A549 (cell line): ENCODE data around the gene STAT5B. TPM values are rescaled to one million over a fixed set of nuclear protein-coding genes. Genes with fewer than 3 reads are reported as not detected.
A peak's percentile ranks its signal among the peaks of the same experiment; 100 is the strongest.

Experiments
- ATAC-seq, 2 experiments: fragments of 200-7000 bp in 1 of 2; fragments of >200 bp in 1 of 2; cut with Nextera tagmentation in 1 of 2; cut with Tn5 transposase in 1 of 2; 3 replicates each; pipeline versions ENCODE4 v1.8.0 to v1.9.1; 2018 to 2020; ENCODE audit warnings: mild to moderate bottlenecking in 1 of 2, moderate library complexity in 1 of 2
- CTCF ChIA-PET: fragments of 300-600 bp; sonication (Branson Sonifier 250); formaldehyde crosslinking; extraction: SDS; loops from one replicate; lab custom pipeline; 2021; ENCODE audit warnings: antibody characterized with exemption, inconsistent platforms; lab: Yijun Ruan, JAX
- POLR2A ChIA-PET: fragments of 350-600 bp; formaldehyde crosslinking; extraction: SDS; loops from one replicate; lab custom pipeline; 2021; ENCODE audit warnings: antibody characterized with exemption, inconsistent platforms; lab: Yijun Ruan, JAX
- DNase-seq, 2 experiments: peaks; one replicate each; pipeline versions ENCODE4 v3.0.0 to v3.0.0-alpha.2; 2011 to 2016; ENCODE audit warnings: low read depth in 1 of 2, low spot score in 1 of 2
- FAIRE-seq: peaks from 2 replicates; lab custom pipeline; 2011; peaks lifted over from hg19 to GRCh38; lab: Jason Lieb, UNC
- H3K27ac ChIP-seq, 2 experiments: fragments of >200 bp; sonication (Bioruptor Twin); formaldehyde crosslinking; 3 replicates each; pipeline ENCODE4 v1.5.1; 2016 to 2017
- H3K4me1 ChIP-seq: fragments of >200 bp; sonication (Bioruptor Twin); formaldehyde crosslinking; 3 replicates; pipeline ENCODE4 v1.6.1; 2016
- H3K4me2 ChIP-seq: fragments of >200 bp; sonication (Bioruptor Twin); formaldehyde crosslinking; 3 replicates; pipeline ENCODE4 v1.6.1; 2016
- H3K4me3 ChIP-seq: fragments of >200 bp; sonication (Bioruptor Twin); formaldehyde crosslinking; 3 replicates; pipeline ENCODE4 v1.5.1; 2016
- H3K9me3 ChIP-seq: fragments of >200 bp; sonication (Bioruptor Twin); formaldehyde crosslinking; 3 replicates; pipeline ENCODE4 v1.6.1; 2016
- ATOH8 ChIP-seq: fragments of 250-450 bp; sonication (Bioruptor Pico); IDR thresholded peaks from 2 replicates; pipeline ENCODE4 v1.5.0; 2020; ENCODE audit warnings: low read depth, mild to moderate bottlenecking, moderate library complexity
- CBX2 ChIP-seq: fragments of 200-600 bp; sonication (generic); IDR thresholded peaks from 2 replicates; pipeline ENCODE4 v1.6.1; 2016; ENCODE audit warnings: low read depth, mild to moderate bottlenecking, borderline replicate concordance
- CBX8 ChIP-seq: fragments of 200-600 bp; sonication (generic); IDR thresholded peaks from 2 replicates; pipeline ENCODE4 v1.6.1; 2016
- CEBPB ChIP-seq, 2 experiments: fragments of >200 bp in 1 of 2; sonication (Bioruptor Twin) in 1 of 2; formaldehyde crosslinking in 1 of 2; IDR thresholded peaks; 2 replicates each; pipeline ENCODE4 v1.6.1; 2012 to 2016
- CHD4 ChIP-seq: fragments of 200-600 bp; sonication (generic); IDR thresholded peaks from 2 replicates; pipeline ENCODE4 v1.6.1; 2016; ENCODE audit warnings: antibody characterized with exemption, mild to moderate bottlenecking, borderline replicate concordance
- CTCF ChIP-seq: fragments of >200 bp; sonication (Bioruptor Twin); formaldehyde crosslinking; IDR thresholded peaks from 3 replicates; pipeline ENCODE4 v1.5.1; 2016
- EHF ChIP-seq: fragments of 250-450 bp; sonication (Bioruptor Pico); IDR thresholded peaks from 2 replicates; pipeline ENCODE4 v1.5.0; 2020; ENCODE audit warnings: mild to moderate bottlenecking
- EP300 ChIP-seq, 2 experiments: fragments of >200 bp; sonication (Bioruptor Twin); formaldehyde crosslinking; IDR thresholded peaks; 2 replicates in 1 of 2; 3 replicates in 1 of 2; pipeline ENCODE4 v1.6.1; 2016 to 2017
- ESRRA ChIP-seq: fragments of 150-350 bp; IDR thresholded peaks from 2 replicates; pipeline ENCODE4 v1.6.1; 2014; ENCODE audit warnings: mild to moderate bottlenecking, low read length, borderline replicate concordance
- FOXS1 ChIP-seq: fragments of 250-450 bp; sonication (Bioruptor Pico); IDR thresholded peaks from 2 replicates; pipeline ENCODE4 v1.5.0; 2020; ENCODE audit warnings: mild to moderate bottlenecking, moderate library complexity
- GATA3 ChIP-seq: IDR thresholded peaks from 2 replicates; pipeline ENCODE4 v1.6.1; 2012; ENCODE audit warnings: borderline replicate concordance
- HEYL ChIP-seq: fragments of 250-450 bp; sonication (Bioruptor Pico); IDR thresholded peaks from 2 replicates; pipeline ENCODE4 v1.8.0; 2021; ENCODE audit warnings: mild to moderate bottlenecking, moderate library complexity
- HMGXB4 ChIP-seq: fragments of 250-450 bp; sonication (Bioruptor Pico); IDR thresholded peaks from 2 replicates; pipeline ENCODE4 v1.5.0; 2021; ENCODE audit warnings: mild to moderate bottlenecking, moderate library complexity, borderline replicate concordance
- HOXB5 ChIP-seq: fragments of 250-450 bp; sonication (Bioruptor Pico); IDR thresholded peaks from 2 replicates; pipeline ENCODE4 v1.5.0; 2020; ENCODE audit warnings: mild to moderate bottlenecking, moderate library complexity
- JUN ChIP-seq, 2 experiments: fragments of >200 bp; sonication (Bioruptor Twin); formaldehyde crosslinking; IDR thresholded peaks; 2 replicates in 1 of 2; 3 replicates in 1 of 2; pipeline ENCODE4 v1.6.1; 2016 to 2017
- JUNB ChIP-seq: fragments of >200 bp; sonication (Bioruptor Twin); formaldehyde crosslinking; IDR thresholded peaks from 2 replicates; pipeline ENCODE4 v1.6.1; 2016
- KDM5A ChIP-seq: fragments of 200-600 bp; sonication (generic); IDR thresholded peaks from 2 replicates; pipeline ENCODE4 v1.6.1; 2016; ENCODE audit warnings: antibody characterized with exemption, mild to moderate bottlenecking
- MAFK ChIP-seq: fragments of 450-650 bp; IDR thresholded peaks from 2 replicates; pipeline ENCODE4 v1.6.1; 2014; ENCODE audit not compliant: partially characterized antibody
- MAX ChIP-seq: IDR thresholded peaks from 2 replicates; pipeline ENCODE4 v1.6.1; 2012
- MAZ ChIP-seq: fragments of 150-350 bp; IDR thresholded peaks from 2 replicates; pipeline ENCODE4 v1.6.1; 2014; ENCODE audit warnings: antibody characterized with exemption, low read depth, low read length, borderline replicate concordance
- MYC ChIP-seq: IDR thresholded peaks from 2 replicates; pipeline ENCODE4 v1.6.1; 2012; ENCODE audit warnings: mild to moderate bottlenecking, inconsistent platforms, low read length, improper control_type of control experiment, borderline replicate concordance
- PBX3 ChIP-seq: IDR thresholded peaks from 2 replicates; pipeline ENCODE4 v1.6.1; 2012
- PHF8 ChIP-seq: fragments of 200-600 bp; sonication (generic); IDR thresholded peaks from 2 replicates; pipeline ENCODE4 v1.6.1; 2016; ENCODE audit warnings: low read depth, mild to moderate bottlenecking, antibody characterized with exemption, moderate library complexity, borderline replicate concordance
- POLR2AphosphoS2 ChIP-seq: conservative IDR thresholded peaks from 2 replicates; pipeline ENCODE4 v1.6.1; 2012; ENCODE audit warnings: low read length, improper control_type of control experiment, inconsistent platforms
- RARB ChIP-seq: fragments of 250-450 bp; sonication (Bioruptor Pico); IDR thresholded peaks from 2 replicates; pipeline ENCODE4 v1.8.0; 2021; ENCODE audit warnings: mild to moderate bottlenecking, moderate library complexity
- RFX5 ChIP-seq: fragments of 450-650 bp; IDR thresholded peaks from 2 replicates; pipeline ENCODE4 v1.7.1; 2014; ENCODE audit warnings: antibody characterized with exemption, mild to moderate bottlenecking, moderate library complexity
- RNF2 ChIP-seq: fragments of 200-600 bp; sonication (generic); IDR thresholded peaks from 2 replicates; pipeline ENCODE4 v1.6.1; 2016; ENCODE audit warnings: low read depth, mild to moderate bottlenecking, antibody characterized with exemption, moderate library complexity, borderline replicate concordance
- SMC3 ChIP-seq: fragments of >200 bp; sonication (Bioruptor Twin); formaldehyde crosslinking; IDR thresholded peaks from 3 replicates; pipeline ENCODE4 v1.6.1; 2018; ENCODE audit warnings: inconsistent platforms
- ZC3H11A ChIP-seq: fragments of 450-650 bp; IDR thresholded peaks from 2 replicates; pipeline ENCODE4 v1.6.1; 2014; ENCODE audit warnings: antibody characterized with exemption, mild to moderate bottlenecking
- ZNF302 ChIP-seq: fragments of 250-450 bp; sonication (Bioruptor Pico); IDR thresholded peaks from 2 replicates; pipeline ENCODE4 v1.9.0; 2021; ENCODE audit warnings: inconsistent platforms, mild to moderate bottlenecking, moderate library complexity
- WGBS: methylation state at CpG from one replicate; pipeline ENCODE4 v1.1.6; 2017; ENCODE audit errors: missing lambda C conversion rate; 5-methylcytosine and 5-hydroxymethylcytosine counted together
- polyA plus RNA-seq, 4 experiments: library from polyadenylated mRNA; depleted of rRNA in 3 of 4; stranded (reverse); fragments of >200 nt; fragmentation: RNase III in 1 of 4; extraction: RNeasy Plus Mini Kit Qiagen cat#74134 plus additional on column Dnase treatment in 1 of 4; gene quantifications; 2 replicates in 3 of 4; 3 replicates in 1 of 4; pipeline ENCODE4 v1.2.3, GENCODE V29; 2011 to 2017

Gene STAT5B
- polyA plus RNA-seq, 2 of the 4 experiments (the other 2 are of a cell fraction), result 31.2 to 37.6 TPM

GRCh38 chr17:42309142-42309541 lies 33.0 kb upstream of the STAT5B start:
- 88% methylated on average over 9 of the region's 9 CpGs for WGBS
- Histone ChIP-seq H3K9me3 (no peaks in the 10 kb centered on the region), H3K4me1 (peaks cover 13% of the 10 kb centered on the region), H3K4me2 (no peak overlapping the region), H3K4me3 (no peak overlapping the region), H3K27ac (no peak overlapping the region)
- ATAC-seq (no peak), FAIRE-seq (no peak), DNase-seq (no peak)
- POLR2A ChIA-PET, result interaction anchor here (0.6 to 1.3 kb wide), 3 partner anchors 41 to 114 kb away, joined by 3 to 4 read pairs (median 4); partner anchors contain the start of gene CAVIN1
- TF ChIP-seq GATA3 (0 out of 2 replicates have a peak, but pooled peaks have one; percentile 14), CHD4 (no peak)
- CTCF ChIA-PET, result interaction anchor here (1.0 to 31.0 kb wide), 21 partner anchors 9 to 285 kb away, joined by 3 to 1360 read pairs (median 7); partner anchors contain the start of genes CAVIN1, STAT3 and STAT5A

GRCh38 chr17:42308446-42308845 lies 32.3 kb upstream of the STAT5B start:
- ATAC-seq (no peak), DNase-seq (no peak), FAIRE-seq (no peak)
- no peak for TF ChIP-seq CBX8
- no peak for TF ChIP-seq ZC3H11A
- TF ChIP-seq MAFK, result no peak
- TF ChIP-seq RARB (CRISPR knock-in tag), result no peak
- no peak for TF ChIP-seq POLR2AphosphoS2
- TF ChIP-seq RNF2, result no peak
- no peak for TF ChIP-seq CEBPB (IDR thresholded peaks at IDR 0.05)
- TF ChIP-seq JUNB, result no peak
- no peak for TF ChIP-seq JUN (IDR thresholded peaks at IDR 0.05)
- TF ChIP-seq PBX3, result no peak
- TF ChIP-seq ATOH8 (CRISPR knock-in tag), result no peak
- TF ChIP-seq HEYL (CRISPR knock-in tag), result no peak
- no peak for TF ChIP-seq RFX5
- TF ChIP-seq MYC, result no peak
- TF ChIP-seq KDM5A, result no peak
- no peak for TF ChIP-seq ZNF302 (CRISPR knock-in tag)
- TF ChIP-seq EP300 (IDR thresholded peaks at IDR 0.05), result no peak
- TF ChIP-seq HMGXB4 (CRISPR knock-in tag), result no peak
- CTCF ChIA-PET, result interaction anchor here (1.0 to 31.0 kb wide), 15 partner anchors 9 to 220 kb away, joined by 3 to 1360 read pairs (median 9); partner anchors contain the start of genes CAVIN1, STAT3 and STAT5A
- WGBS, result 87% methylated on average over 7 of the region's 7 CpGs
- Histone ChIP-seq H3K4me2 (no peak overlapping the region), H3K4me1 (peaks cover 13% of the 10 kb centered on the region), H3K9me3 (no peaks in the 10 kb centered on the region), H3K27ac (no peak overlapping the region), H3K4me3 (no peak overlapping the region)
- POLR2A ChIA-PET, result interaction anchor here (1.1 kb wide), 1 partner anchor 98 kb away, joined by 4 read pairs; no protein-coding TSS in a partner anchor

- 93% methylated on average over 19 of the region's 19 CpGs for WGBS
- ATAC-seq (no peak), DNase-seq (no peak), FAIRE-seq (no peak)
- POLR2A ChIA-PET, result no interaction called here
- H3K4me2 ChIP-seq, result no peak overlapping the region
- H3K4me3 ChIP-seq, result no peak overlapping the region
- no peak overlapping the region for H3K27ac ChIP-seq
- H3K9me3 ChIP-seq, result no peaks in the 10 kb centered on the region
- CTCF ChIA-PET, result interaction anchor here (6.8 to 31.0 kb wide), 5 partner anchors 14 to 221 kb away, joined by 65 to 1360 read pairs (median 179); partner anchors contain the start of gene STAT3
- no peak for TF ChIP-seq MAZ
- no peak for TF ChIP-seq RNF2
- TF ChIP-seq KDM5A, result no peak
- TF ChIP-seq CTCF, result no peak
- no peak for TF ChIP-seq FOXS1 (CRISPR knock-in tag)
- no peak for TF ChIP-seq HOXB5 (CRISPR knock-in tag)
- no peak for TF ChIP-seq SMC3
- TF ChIP-seq EHF (CRISPR knock-in tag), result no peak
- TF ChIP-seq EP300 (IDR thresholded peaks at IDR 0.05), result no peak
- no peak for TF ChIP-seq JUNB
- no peak for TF ChIP-seq MAX
- TF ChIP-seq CHD4, result no peak
- TF ChIP-seq PHF8, result no peak
- no peak for TF ChIP-seq ESRRA
- TF ChIP-seq CBX2, result no peak
- peaks cover 9% of the 10 kb centered on the region for H3K4me1 ChIP-seq
Observed at GRCh38 chr17:42307362-42307927, 31.3 kb upstream of the STAT5B start.
